WI38 (cell line): Measurements from ENCODE around the gene LANCL3.

Experiments
- H3K4me3 ChIP-seq: 2 replicates; pipeline ENCODE4 v1.5.1; 2011; ENCODE audit warnings: low read depth, mild to moderate bottlenecking, control low read depth, low read length
- CTCF ChIP-seq: IDR thresholded peaks from 2 replicates; pipeline ENCODE4 v1.5.1; 2012; ENCODE audit warnings: low read depth, mild to moderate bottlenecking, control low read depth, low read length

Gene LANCL3

GRCh38 chrX:37677765-37678164 lies 106.3 kb downstream of the LANCL3 start:
- TF ChIP-seq CTCF = no peak
- no peak overlapping the region for H3K4me3 ChIP-seq

- H3K4me3 ChIP-seq = no peak overlapping the region
- TF ChIP-seq CTCF = no peak
Measured at GRCh38 chrX:37678574-37678973, 107.1 kb downstream of the LANCL3 start.

- TF ChIP-seq CTCF = no peak
- no peak overlapping the region for H3K4me3 ChIP-seq
Measured at GRCh38 chrX:37679230-37679629, 107.8 kb downstream of the LANCL3 start.

- no peak for TF ChIP-seq CTCF
- H3K4me3 ChIP-seq = no peak overlapping the region
Measured at GRCh38 chrX:37679888-37680287, 108.4 kb downstream of the LANCL3 start.

GRCh38 chrX:37684426-37684825 lies 113.0 kb downstream of the LANCL3 start:
- no peak for TF ChIP-seq CTCF
- H3K4me3 ChIP-seq = no peak overlapping the region

DNA sequence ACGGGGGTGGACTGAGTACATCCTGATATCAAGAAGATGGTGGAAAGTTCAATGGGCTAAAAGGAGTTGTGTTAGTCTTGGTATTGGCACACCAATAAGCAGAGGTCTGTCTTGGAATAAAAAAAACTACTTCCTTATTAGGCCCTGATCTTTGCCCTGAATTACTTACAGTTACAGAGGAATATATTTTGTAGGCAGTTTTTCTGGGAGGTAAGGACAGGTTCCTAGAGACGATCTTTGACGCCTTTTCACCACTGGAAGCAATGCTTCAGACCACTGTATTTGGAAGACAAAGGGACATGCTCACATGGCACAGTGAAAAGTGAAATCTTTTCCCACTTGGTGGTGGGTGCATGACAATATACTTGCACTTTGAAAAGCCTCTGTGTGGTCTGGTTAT lies 113.5 kb downstream of the LANCL3 start:
- TF ChIP-seq CTCF = no peak
- H3K4me3 ChIP-seq = no peak overlapping the region

DNA sequence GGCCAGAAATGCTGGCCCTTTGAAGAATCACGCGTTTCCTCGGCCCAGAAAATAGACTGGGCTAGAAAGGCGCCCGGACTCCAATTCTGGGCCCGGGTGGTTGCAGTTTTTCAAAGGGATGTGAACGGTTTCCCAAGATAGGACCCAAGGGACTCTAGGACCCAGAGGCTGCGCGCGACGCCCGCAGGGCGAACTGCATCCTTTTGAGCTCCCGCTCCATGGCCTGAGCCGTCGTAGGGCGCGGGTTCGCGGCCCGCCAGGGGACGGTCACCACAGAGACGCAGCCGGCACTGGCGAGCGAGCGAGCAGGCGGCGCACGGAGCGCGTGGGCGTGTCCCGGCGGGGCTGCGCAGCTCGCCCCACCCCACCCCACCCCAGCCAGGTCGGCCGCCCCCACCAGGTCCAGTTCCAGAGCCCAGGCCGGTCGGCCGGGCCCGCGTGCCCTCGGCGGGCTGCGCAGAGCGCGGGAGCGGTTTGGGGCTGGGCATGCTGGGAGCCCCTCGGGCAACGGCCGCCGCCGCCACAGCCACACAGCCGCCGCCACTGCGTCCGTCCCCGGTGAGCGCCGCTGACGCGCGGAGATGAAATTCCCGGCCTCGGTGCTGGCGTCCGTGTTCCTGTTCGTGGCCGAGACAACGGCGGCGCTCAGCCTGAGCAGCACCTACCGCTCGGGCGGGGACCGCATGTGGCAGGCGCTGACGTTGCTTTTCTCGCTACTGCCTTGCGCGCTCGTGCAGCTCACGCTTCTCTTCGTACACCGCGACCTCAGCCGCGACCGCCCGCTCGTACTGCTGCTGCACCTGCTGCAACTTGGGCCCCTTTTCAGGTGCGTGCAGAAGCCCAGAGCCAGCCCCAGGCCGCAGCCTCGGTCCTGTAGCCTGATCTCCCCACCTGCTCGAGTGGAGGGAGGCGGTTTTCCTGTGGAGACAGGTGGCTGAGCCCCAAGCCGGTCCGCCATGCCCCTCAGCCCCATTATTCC lies 114.2 kb downstream of the LANCL3 start, which contains the start of gene XK:
XK (plus strand) TSS at position 411 of the 979 bp plus-strand sequence; CDS start at position 582, 171 bp downstream.
- no peak for TF ChIP-seq CTCF
- H3K4me3 ChIP-seq = no peak within 1 kb of the TSS
